ENCODE measurements around the gene ARHGDIA. TPM values are rescaled to one million over a fixed set of nuclear protein-coding genes. Genes with fewer than 3 reads are reported as not detected.

ARHGDIA gene
- total RNA-seq, 1 experiment from 2014 or later: 667 TPM

GRCh38 chr17:81817758-81818147 lies 53.4 kb downstream of the ARHGDIA start:
- TF ChIP-seq CTCF (conservative IDR thresholded peaks at IDR 0.05; ENCODE audit: low read depth, low read length) (no peak), EZH2 (IDR thresholded peaks at IDR 0.05; ENCODE audit: borderline replicate concordance, low read depth, low read length, poor library complexity, severe bottlenecking) (no peak)
- ChIA-PET CTCF (no interaction called here), POLR2A (ENCODE audit: low non-redundant PET) (no interaction called here)

More at GRCh38 chr17:81817758-81818147, 53.4 kb downstream of the ARHGDIA start:
- Histone ChIP-seq H3K9me3 (ENCODE audit: low read depth, low read length, poor library complexity, severe bottlenecking) (no peaks in the 10 kb centered on the region), H3K27me3 (replicated peaks; ENCODE audit: insufficient read depth, low read depth, low read length, poor library complexity) (no peaks in the 10 kb centered on the region), H3K27ac (ENCODE audit: low read depth, low read length, poor library complexity, severe bottlenecking) (no peak overlapping the region), H3K4me1 (ENCODE audit: insufficient read depth, low read length, poor library complexity, severe bottlenecking) (peaks cover 11% of the 10 kb centered on the region), H3K36me3 (ENCODE audit: insufficient read depth, low read length, poor library complexity, severe bottlenecking) (peaks cover 3% of the 10 kb centered on the region), H3K4me3 (ENCODE audit: low read depth, low read length, poor library complexity, severe bottlenecking) (no peak overlapping the region)
- intact Hi-C loops (cut with micrococcal nuclease; ENCODE audit: unreplicated experiment): no loop called here
- BruUV-seq (replicated peaks): no TSS peak
- no peak for DNase-seq (ENCODE audit: low spot score)

Other genes starting within 250 kb of the ARHGDIA start
- gene NPLOC4, start 234.2 kb downstream of the ARHGDIA start, total RNA-seq (2021): 188 and 195 TPM in 2 replicates
- gene TSPAN10, start 234.1 kb downstream of the ARHGDIA start, total RNA-seq (2021): 0.74 and 1.1 TPM in 2 replicates
- gene PDE6G, start 214.8 kb downstream of the ARHGDIA start, total RNA-seq (2021): 0.43 and 0.52 TPM in 2 replicates
- 36.1 and 44.6 TPM in 2 replicates for gene OXLD1, start 204.7 kb downstream of the ARHGDIA start, total RNA-seq (2021)
- 52.8 and 56.3 TPM in 2 replicates for gene CCDC137, start 204.6 kb downstream of the ARHGDIA start, total RNA-seq (2021)
- 62.8 and 67.4 TPM in 2 replicates for gene ARL16, start 187.5 kb downstream of the ARHGDIA start, total RNA-seq (2021)
- 145 and 187 TPM in 2 replicates for gene HGS, start 187.3 kb downstream of the ARHGDIA start, total RNA-seq (2021)
- gene MRPL12, start 168.0 kb downstream of the ARHGDIA start, total RNA-seq (2021): 184 and 186 TPM in 2 replicates
- 46.8 and 56.2 TPM in 2 replicates for gene SLC25A10, start 159.1 kb downstream of the ARHGDIA start, total RNA-seq (2021)
- not detected in 2 replicates for gene GCGR, start 67.2 kb downstream of the ARHGDIA start, total RNA-seq (2021)
- 126 and 130 TPM in 2 replicates for gene MCRIP1, start 38.0 kb downstream of the ARHGDIA start, total RNA-seq (2021)
- gene PPP1R27, start 36.3 kb downstream of the ARHGDIA start, total RNA-seq (2021): not detected in 2 replicates
- 491 and 503 TPM in 2 replicates for gene P4HB, start 10.8 kb downstream of the ARHGDIA start, total RNA-seq (2021)
- 251 and 258 TPM in 2 replicates for gene ALYREF, start 20.2 kb upstream of the ARHGDIA start, total RNA-seq (2021)
- gene ANAPC11, start 20.4 kb upstream of the ARHGDIA start, total RNA-seq (2021): 128 and 138 TPM in 2 replicates
- 0.75 and 0.87 TPM in 2 replicates for gene NPB, start 30.9 kb upstream of the ARHGDIA start, total RNA-seq (2021)
- 55.4 and 58.3 TPM in 2 replicates for gene PCYT2, start 40.1 kb upstream of the ARHGDIA start, total RNA-seq (2021)
- gene SIRT7, start 46.8 kb upstream of the ARHGDIA start, total RNA-seq (2021): 34.8 and 36.6 TPM in 2 replicates
- gene MAFG, start 56.4 kb upstream of the ARHGDIA start, total RNA-seq (2021): 46.7 and 49.7 TPM in 2 replicates
- 75.5 and 108 TPM in 2 replicates for gene PYCR1, start 66.0 kb upstream of the ARHGDIA start, total RNA-seq (2021)
- not detected in 2 replicates for gene MYADML2, start 75.9 kb upstream of the ARHGDIA start, total RNA-seq (2021)
- not detected in 2 replicates for gene NOTUM, start 89.8 kb upstream of the ARHGDIA start, total RNA-seq (2021)
- 46.2 and 52.2 TPM in 2 replicates for gene ASPSCR1, start 106.3 kb upstream of the ARHGDIA start, total RNA-seq (2021)
- gene CENPX, start 151.5 kb upstream of the ARHGDIA start, total RNA-seq (2021): 153 and 165 TPM in 2 replicates
- gene LRRC45, start 152.0 kb upstream of the ARHGDIA start, total RNA-seq (2021): 34.3 and 37.8 TPM in 2 replicates
- 24.8 and 42.0 TPM in 2 replicates for gene RAC3, start 160.3 kb upstream of the ARHGDIA start, total RNA-seq (2021)
- 140 and 191 TPM in 2 replicates for gene DCXR, start 166.4 kb upstream of the ARHGDIA start, total RNA-seq (2021)
- gene RFNG, start 180.5 kb upstream of the ARHGDIA start, total RNA-seq (2021): 31.5 and 39.4 TPM in 2 replicates
- gene GPS1, start 180.6 kb upstream of the ARHGDIA start, total RNA-seq (2021): 162 and 192 TPM in 2 replicates
- gene DUS1L, start 194.5 kb upstream of the ARHGDIA start, total RNA-seq (2021): 139 and 143 TPM in 2 replicates
- gene FASN, start 226.9 kb upstream of the ARHGDIA start, total RNA-seq (2021): 591 and 676 TPM in 2 replicates

Measured in A673 (cell line).